Measurements from ENCODE around the gene AEBP2. TPM values are rescaled to one million over a fixed set of nuclear protein-coding genes. Genes with fewer than 3 reads are reported as not detected.

Gene AEBP2
- total and polyA plus RNA-seq, 7 donors, result 7.8 to 52.8 (median 28.4) TPM

DNA sequence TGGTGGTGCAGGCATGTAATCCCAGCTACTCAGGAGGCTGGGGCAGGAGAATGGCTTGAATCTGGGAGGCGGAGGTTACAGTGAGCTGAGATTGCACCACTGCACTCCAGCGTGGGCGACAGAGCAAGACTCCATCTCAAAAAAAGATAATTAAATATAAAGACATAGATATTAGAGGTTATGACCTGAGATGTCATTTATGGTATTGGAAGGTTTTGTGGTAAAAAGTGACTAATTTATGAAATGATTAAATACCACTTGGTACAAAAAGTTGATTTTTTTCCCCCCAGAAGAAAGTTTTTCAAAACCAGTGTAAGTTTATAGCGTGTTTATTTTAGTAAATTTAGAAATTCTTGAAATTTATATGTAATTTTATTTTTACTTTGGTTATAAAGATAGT lies 4.3 kb downstream of the AEBP2 start:
- Histone ChIP-seq H3K27ac (no peak overlapping the region), H3K27me3 (no peaks in the 10 kb centered on the region), H3K4me3 (no peak overlapping the region), H3K4me1 (peaks cover 0 to 53% (median 25%) of the 10 kb centered on the region in 4 donors), H3K9me3 (no peaks in the 10 kb centered on the region), H3K36me3 (no peaks in the 10 kb centered on the region)
- intact Hi-C loops (cut with DNase I), result no loop called here
- TF ChIP-seq, protein P1, sequence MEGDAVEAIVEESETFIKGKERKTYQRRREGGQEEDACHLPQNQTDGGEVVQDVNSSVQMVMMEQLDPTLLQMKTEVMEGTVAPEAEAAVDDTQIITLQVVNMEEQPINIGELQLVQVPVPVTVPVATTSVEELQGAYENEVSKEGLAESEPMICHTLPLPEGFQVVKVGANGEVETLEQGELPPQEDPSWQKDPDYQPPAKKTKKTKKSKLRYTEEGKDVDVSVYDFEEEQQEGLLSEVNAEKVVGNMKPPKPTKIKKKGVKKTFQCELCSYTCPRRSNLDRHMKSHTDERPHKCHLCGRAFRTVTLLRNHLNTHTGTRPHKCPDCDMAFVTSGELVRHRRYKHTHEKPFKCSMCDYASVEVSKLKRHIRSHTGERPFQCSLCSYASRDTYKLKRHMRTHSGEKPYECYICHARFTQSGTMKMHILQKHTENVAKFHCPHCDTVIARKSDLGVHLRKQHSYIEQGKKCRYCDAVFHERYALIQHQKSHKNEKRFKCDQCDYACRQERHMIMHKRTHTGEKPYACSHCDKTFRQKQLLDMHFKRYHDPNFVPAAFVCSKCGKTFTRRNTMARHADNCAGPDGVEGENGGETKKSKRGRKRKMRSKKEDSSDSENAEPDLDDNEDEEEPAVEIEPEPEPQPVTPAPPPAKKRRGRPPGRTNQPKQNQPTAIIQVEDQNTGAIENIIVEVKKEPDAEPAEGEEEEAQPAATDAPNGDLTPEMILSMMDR (IDR thresholded peaks at IDR 0.05), result no peak
- TF ChIP-seq POLR2AphosphoS5 (IDR thresholded peaks at IDR 0.05), result no peak
- no peak for DNase-seq
- 88 to 94% methylated on average over 4 of the region's 4 CpGs for WGBS, 2 donors

DNA sequence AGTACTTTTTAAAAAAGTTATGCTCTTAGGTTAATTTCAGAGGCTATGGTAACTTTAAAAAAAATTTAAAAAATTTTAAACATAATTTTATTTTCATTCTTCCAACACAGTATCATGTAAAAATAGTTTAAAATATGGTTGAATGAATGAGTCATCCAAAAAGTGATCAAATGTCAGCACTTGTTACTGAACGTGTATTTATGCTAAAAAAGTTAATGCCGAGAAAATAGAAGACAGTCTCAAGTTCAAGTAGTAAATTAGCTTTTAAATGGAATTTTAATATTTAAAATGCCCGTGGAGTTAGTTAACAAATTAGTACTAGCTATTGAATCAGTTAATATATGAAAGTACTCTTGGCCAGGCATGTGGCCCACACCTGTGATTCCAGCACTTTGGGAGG lies 4.8 kb downstream of the AEBP2 start:
- Histone ChIP-seq H3K4me1 (peaks cover 0 to 53% (median 28%) of the 10 kb centered on the region in 4 donors), H3K4me3 (no peak overlapping the region), H3K36me3 (no peaks in the 10 kb centered on the region), H3K27ac (no peak overlapping the region), H3K27me3 (no peaks in the 10 kb centered on the region), H3K9me3 (no peaks in the 10 kb centered on the region)
- intact Hi-C loops (cut with DNase I), result no loop called here
- 64 to 84% methylated on average over 3 of the region's 3 CpGs for WGBS, 2 donors
- no peak for DNase-seq
- TF ChIP-seq EP300 (IDR thresholded peaks at IDR 0.05), result no peak
- TF ChIP-seq, protein P1 (IDR thresholded peaks at IDR 0.05), result no peak
- no peak for TF ChIP-seq POLR2AphosphoS5 (IDR thresholded peaks at IDR 0.05)
- no peak for TF ChIP-seq POLR2A (IDR thresholded peaks at IDR 0.05)

DNA sequence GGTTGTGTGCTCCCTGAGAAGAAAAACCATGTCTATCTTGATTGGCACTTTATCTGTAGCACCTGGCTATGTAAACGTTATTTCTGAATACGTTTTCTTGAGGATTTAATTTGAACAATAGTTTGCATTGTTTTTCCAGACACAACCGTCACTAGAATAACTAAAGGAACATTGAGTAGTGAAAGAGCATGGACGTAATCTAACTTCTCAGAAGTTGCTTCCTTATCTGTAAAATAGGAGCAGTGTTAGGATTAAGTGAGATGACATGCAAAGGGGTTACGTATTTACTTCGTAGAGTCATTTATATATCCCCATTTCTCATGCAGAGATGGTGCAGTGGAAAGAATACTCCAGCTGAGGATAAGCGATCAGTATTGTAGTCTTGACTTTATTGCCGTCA lies 8.1 kb downstream of the AEBP2 start:
- intact Hi-C loops (cut with DNase I), result no loop called here
- WGBS, 2 donors, result 56 to 80% methylated on average over 8 of the region's 8 CpGs
- Histone ChIP-seq H3K27ac (no peak overlapping the region), H3K4me1 (peaks cover 0 to 61% (median 45%) of the 10 kb centered on the region in 4 donors), H3K27me3 (no peaks in the 10 kb centered on the region), H3K4me3 (no peak overlapping the region), H3K36me3 (no peaks in the 10 kb centered on the region), H3K9me3 (no peaks in the 10 kb centered on the region)
- TF ChIP-seq POLR2AphosphoS5 (IDR thresholded peaks at IDR 0.05) (no peak), EP300 (IDR thresholded peaks at IDR 0.05) (no peak), POLR2A (IDR thresholded peaks at IDR 0.05) (no peak)
- TF ChIP-seq, protein P1 (IDR thresholded peaks at IDR 0.05), result no peak
- DNase-seq, result no peak

DNA sequence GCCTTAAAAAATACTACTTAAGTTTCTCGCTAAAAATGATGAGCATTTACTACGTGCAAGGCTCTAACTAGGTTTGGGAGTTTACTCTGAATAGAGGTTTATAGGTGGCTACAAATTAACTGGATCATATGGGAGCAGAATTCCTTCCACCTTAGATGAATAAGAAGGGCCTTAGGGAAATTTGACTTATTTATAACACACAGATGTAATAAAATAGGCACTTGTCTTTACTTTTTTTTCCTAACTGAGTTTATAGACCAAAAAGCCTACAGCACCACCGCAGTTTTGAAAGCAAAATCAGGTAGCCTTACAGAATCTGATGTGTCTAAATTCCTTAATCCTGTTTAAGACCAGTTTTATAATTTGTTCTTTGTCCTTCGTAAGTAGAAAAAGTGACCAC lies 10.5 kb downstream of the AEBP2 start:
- H3K36me3 ChIP-seq, result no peaks in the 10 kb centered on the region
- DNase-seq, result no peak
- H3K27me3 ChIP-seq, result no peaks in the 10 kb centered on the region
- WGBS, 2 donors, result 88 to 90% methylated on average over 4 of the region's 4 CpGs
- peak overlapping the region in 3 of 4 donors; percentile 1 to 36 (median 22) for H3K27ac ChIP-seq
- no peak overlapping the region for H3K4me3 ChIP-seq
- peaks cover 0 to 43% (median 31%) of the 10 kb centered on the region in 4 donors for H3K4me1 ChIP-seq
- intact Hi-C loops (cut with DNase I), result no loop called here
- TF ChIP-seq EP300 (IDR thresholded peaks at IDR 0.05) (no peak), POLR2A (IDR thresholded peaks at IDR 0.05) (no peak), POLR2AphosphoS5 (IDR thresholded peaks at IDR 0.05) (no peak)
- TF ChIP-seq, protein P1 (IDR thresholded peaks at IDR 0.05), result no peak
- no peaks in the 10 kb centered on the region for H3K9me3 ChIP-seq

- H3K9me3 ChIP-seq, result no peaks in the 10 kb centered on the region
- TF ChIP-seq EP300 (IDR thresholded peaks at IDR 0.05), result no peak
- TF ChIP-seq POLR2AphosphoS5 (IDR thresholded peaks at IDR 0.05), result no peak
- TF ChIP-seq, protein P1 (IDR thresholded peaks at IDR 0.05), result no peak
- TF ChIP-seq POLR2A (IDR thresholded peaks at IDR 0.05), result no peak
- peak overlapping the region in 3 of 4 donors; percentile 1 to 36 (median 22) for H3K27ac ChIP-seq
- WGBS, 2 donors, result 87 to 90% methylated on average over 4 of the region's 4 CpGs
- DNase-seq, result no peak
- H3K4me1 ChIP-seq, result peaks cover 0 to 41% (median 30%) of the 10 kb centered on the region in 4 donors
- intact Hi-C loops (cut with DNase I), result no loop called here
- no peaks in the 10 kb centered on the region for H3K27me3 ChIP-seq
- no peaks in the 10 kb centered on the region for H3K36me3 ChIP-seq
- H3K4me3 ChIP-seq, result no peak overlapping the region
Measured at GRCh38 chr12:19450362-19450761, 11.1 kb downstream of the AEBP2 start.
